ENCODE results near the gene CITED2.
A peak's percentile ranks its signal among the peaks of the same experiment; 100 is the strongest.
"Not testable (repeated sequence)": the region's sequence is repeated elsewhere in the genome, so short reads cannot be mapped to it uniquely, and the experiment has no call there.

Gene CITED2

GRCh38 chr6:139374357-139375225 lies at the start of gene CITED2:
Gene CITED2 (minus strand): TSS chr6:139374648. CDS start chr6:139373944, 704 bp downstream.
- peak; percentile 90 for DNase-seq

- no peak for DNase-seq
Measured at GRCh38 chr6:139423037-139423703, 48.7 kb upstream of the CITED2 start.

GRCh38 chr6:139422105-139423036 lies 47.9 kb upstream of the CITED2 start:
- DNase-seq: no peak

GRCh38 chr6:139418481-139419132 lies 44.2 kb upstream of the CITED2 start:
- no peak for DNase-seq

GRCh38 chr6:139416146-139416545 lies 41.7 kb upstream of the CITED2 start:
- DNase-seq: no peak

GRCh38 chr6:139415365-139415764 lies 40.9 kb upstream of the CITED2 start:
- no peak for DNase-seq

- not testable (repeated sequence) for DNase-seq
Measured at GRCh38 chr6:139412103-139412502, 37.7 kb upstream of the CITED2 start.

GRCh38 chr6:139409026-139409425 lies 34.6 kb upstream of the CITED2 start:
- DNase-seq: no peak

GRCh38 chr6:139407718-139408222 lies 33.3 kb upstream of the CITED2 start:
- no peak for DNase-seq

GRCh38 chr6:139406577-139407343 lies 32.3 kb upstream of the CITED2 start:
- no peak for DNase-seq

GRCh38 chr6:139402876-139403386 lies 28.5 kb upstream of the CITED2 start:
- DNase-seq: no peak

- DNase-seq: no peak
Measured at GRCh38 chr6:139398658-139399057, 24.2 kb upstream of the CITED2 start.

GRCh38 chr6:139395891-139396301 lies 21.4 kb upstream of the CITED2 start:
- DNase-seq: no peak

GRCh38 chr6:139395371-139395770 lies 20.9 kb upstream of the CITED2 start:
- DNase-seq: no peak

- DNase-seq: no peak
Measured at GRCh38 chr6:139394027-139394649, 19.7 kb upstream of the CITED2 start.

- no peak for DNase-seq
Measured at GRCh38 chr6:139392794-139393193, 18.3 kb upstream of the CITED2 start.

- no peak for DNase-seq
Measured at GRCh38 chr6:139391709-139392108, 17.3 kb upstream of the CITED2 start.

- no peak for DNase-seq
Measured at GRCh38 chr6:139390447-139390846, 16.0 kb upstream of the CITED2 start.

GRCh38 chr6:139388384-139388783 lies 13.9 kb upstream of the CITED2 start:
- no peak for DNase-seq

- DNase-seq: no peak
Measured at GRCh38 chr6:139386404-139386803, 12.0 kb upstream of the CITED2 start.
